HG02943 (cell line): ENCODE results near the gene ZNF506.
"Not testable (repeated sequence)": the region's sequence is repeated elsewhere in the genome, so short reads cannot be mapped to it uniquely, and the experiment has no call there.

Experiments
- ATAC-seq: cut with Tn5 transposase; IDR thresholded peaks from one replicate; pipeline ENCODE4 v1.9.1; 2021; ENCODE audit warnings: mild to moderate bottlenecking, low read depth, moderate library complexity; ENCODE audit not compliant: unreplicated experiment

ZNF506 gene

DNA sequence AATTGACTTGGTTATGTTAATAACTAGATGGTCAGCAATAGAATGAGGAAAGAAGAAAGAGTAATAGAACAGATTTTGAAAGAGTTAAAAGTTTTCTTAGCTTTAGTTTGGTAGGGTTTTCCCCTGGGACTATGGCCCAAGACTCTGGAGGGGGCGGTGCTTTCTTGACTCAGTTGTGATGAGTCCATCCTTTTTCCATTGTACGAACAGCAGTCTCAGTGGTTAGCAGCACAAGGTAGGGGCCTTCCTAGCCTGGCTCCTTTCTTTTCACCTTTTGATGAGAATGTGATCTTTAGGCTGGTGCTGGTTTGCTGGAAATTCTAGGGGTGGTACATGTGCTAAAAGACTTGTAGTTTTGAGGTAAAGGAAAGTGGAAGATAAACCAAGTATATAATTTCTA, 38.8 kb downstream of the ZNF506 start:
- ATAC-seq: no peak

DNA sequence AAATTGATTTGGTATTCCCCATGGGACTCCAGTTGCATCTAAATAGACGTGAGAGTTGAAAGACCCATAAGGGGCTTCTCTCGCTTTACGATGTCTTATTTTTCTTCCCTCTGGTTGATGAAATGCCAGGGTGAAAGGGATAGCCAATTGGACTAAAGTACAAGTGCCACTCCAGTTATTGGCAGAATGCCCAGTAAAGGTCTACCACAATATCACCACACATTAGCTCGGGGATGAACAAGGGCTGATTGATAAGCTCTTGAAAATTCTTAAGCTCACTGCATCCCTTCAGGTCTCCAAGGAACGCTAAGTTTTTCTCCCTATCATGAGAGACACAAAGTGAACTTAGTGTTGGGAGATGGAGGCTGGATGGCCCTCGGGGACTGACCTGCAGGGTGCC, 39.8 kb downstream of the ZNF506 start:
- ATAC-seq: not testable (repeated sequence)

DNA sequence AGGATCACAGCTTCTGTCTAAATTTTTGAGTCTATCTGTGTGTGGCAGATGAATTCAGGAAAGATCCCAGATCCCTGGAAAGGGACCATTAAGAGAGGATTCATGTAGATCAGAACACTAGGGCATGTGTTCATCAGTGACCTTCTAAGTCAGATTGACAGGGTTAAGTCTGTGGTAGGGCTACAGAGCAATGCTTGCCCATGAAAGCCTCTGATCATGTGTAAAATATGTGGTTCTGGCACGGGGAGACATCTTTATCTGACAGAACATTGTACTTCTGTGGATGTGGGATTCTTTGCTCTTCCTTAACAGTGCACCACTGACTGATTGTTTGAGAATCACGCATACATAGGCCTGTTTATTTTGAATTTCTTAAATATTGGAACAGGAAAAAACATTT, 42.9 kb downstream of the ZNF506 start:
- ATAC-seq: no peak

DNA sequence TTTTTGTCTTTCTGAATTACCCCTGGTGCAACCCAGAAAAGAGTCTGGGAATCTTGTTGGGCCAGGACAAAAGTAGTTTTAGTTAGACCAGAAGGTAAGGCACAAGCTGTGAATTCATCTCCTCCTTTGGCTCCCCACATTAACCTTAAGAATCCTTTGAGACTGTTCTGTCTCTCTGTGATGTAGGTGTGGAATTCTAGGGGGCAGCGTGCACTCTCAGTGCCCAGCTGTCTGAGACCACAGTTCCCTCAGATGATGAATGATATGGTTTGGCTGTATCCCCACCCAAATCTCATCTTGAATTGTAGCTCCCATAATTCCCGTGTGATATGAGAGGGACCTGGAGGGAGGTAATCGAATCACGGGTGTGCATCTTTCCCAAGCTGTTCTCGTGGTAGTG, 43.9 kb downstream of the ZNF506 start:
- no peak for ATAC-seq

DNA sequence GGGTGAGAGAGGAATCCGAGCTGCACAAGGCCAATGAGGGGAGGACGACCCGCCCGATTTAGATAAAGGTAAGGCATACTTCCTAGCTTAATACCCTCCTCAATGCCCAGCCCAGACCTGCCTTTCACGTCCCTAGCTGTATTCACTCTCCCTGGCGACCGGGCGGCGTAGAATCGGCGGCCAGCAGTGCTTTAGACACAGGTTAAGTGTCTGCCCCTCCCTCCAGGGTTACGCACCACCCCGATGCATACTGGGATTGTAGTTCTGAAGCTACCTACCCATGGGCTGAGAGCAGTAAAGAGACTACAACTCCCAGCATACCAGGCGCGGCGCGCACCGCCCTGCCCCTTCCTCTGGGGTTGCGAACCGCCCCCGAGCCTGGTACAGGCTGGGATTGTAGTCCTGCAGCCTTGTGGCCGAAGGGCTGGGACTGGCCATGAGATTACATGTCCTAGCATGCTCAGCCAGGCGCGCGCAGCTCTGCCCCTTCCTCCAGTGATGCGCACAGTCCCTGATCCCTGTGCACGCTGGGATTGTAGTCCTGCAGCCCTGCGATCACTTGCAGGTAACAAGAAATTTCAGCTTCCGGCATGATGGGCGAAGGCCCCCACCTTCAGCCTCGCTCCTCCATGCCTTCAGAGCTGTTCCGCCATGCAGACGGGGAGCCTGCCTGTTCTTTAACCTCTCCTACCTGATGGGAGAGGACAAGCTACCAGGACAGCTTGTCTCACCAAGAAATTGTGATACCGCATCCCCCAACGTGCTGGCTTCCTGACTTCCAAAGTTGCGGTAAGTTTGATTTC, 45.1 kb downstream of the ZNF506 start:
- ATAC-seq: peak; percentile 97

DNA sequence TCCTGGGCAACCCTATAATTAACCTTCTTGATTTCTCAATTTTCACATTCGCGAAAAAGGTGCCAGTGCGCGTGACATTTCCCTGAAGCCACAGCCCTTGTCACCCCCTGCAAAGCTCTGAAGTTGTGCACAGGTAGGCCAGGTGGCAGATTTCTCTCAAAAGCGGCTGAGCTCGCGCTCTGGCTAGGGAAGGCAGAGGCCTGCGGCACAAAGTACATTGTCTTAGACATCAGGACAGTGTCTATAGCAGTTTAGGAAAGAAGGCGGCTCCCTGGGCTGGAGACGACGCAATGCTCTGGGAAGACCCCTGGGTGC, 45.7 kb downstream of the ZNF506 start:
- no peak for ATAC-seq

- ATAC-seq: no peak
Measured at GRCh38 chr19:19774354-19775033, 47.1 kb downstream of the ZNF506 start.

DNA sequence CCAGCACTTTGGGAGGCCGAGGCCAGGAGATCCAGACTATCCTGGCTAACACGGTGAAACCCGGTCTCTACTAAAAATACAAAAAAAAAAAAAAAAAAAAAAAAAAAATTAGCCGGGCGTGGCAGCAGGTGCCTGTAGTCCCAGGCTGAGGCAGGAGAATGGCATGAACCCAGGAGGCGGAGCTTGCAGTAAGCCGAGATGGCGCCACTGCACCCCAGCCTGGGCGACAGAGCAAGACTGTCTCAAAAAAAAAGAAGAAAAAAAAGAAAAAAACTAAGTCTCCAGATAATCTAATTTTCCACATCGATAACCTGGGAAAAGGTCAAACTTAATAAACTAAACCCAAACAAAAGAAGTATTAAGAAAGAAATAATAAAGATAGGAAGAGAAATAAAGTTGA, 49.6 kb downstream of the ZNF506 start:
- not testable (repeated sequence) for ATAC-seq

GRCh38 chr19:19769971-19770370, 51.6 kb downstream of the ZNF506 start:
- ATAC-seq: not testable (repeated sequence)

DNA sequence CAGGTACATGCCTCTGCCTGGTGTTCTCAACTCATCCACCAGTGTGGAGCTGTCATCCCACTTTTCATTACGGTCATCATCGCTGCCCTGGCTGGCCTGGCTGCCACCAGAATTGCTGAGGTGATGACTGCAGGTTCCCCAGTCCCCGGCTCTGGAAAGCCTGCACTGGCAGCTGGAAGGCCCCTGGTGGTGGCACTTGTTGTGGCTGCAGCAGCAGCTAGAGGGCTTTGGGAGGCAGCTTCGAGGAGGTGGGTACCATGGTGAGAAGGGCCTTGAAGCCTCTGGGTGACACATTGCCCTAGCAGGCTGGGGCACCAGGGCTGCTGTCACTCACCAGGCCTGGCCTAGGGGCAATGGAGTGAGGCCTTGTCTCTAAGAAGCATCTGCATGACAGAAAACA, 63.4 kb downstream of the ZNF506 start:
- ATAC-seq: no peak

- ATAC-seq: no peak
Measured at GRCh38 chr19:19752760-19753403, 68.7 kb downstream of the ZNF506 start.

GRCh38 chr19:19751846-19752245, 69.7 kb downstream of the ZNF506 start:
- no peak for ATAC-seq

GRCh38 chr19:19750842-19751790, 70.4 kb downstream of the ZNF506 start:
- no peak for ATAC-seq

DNA sequence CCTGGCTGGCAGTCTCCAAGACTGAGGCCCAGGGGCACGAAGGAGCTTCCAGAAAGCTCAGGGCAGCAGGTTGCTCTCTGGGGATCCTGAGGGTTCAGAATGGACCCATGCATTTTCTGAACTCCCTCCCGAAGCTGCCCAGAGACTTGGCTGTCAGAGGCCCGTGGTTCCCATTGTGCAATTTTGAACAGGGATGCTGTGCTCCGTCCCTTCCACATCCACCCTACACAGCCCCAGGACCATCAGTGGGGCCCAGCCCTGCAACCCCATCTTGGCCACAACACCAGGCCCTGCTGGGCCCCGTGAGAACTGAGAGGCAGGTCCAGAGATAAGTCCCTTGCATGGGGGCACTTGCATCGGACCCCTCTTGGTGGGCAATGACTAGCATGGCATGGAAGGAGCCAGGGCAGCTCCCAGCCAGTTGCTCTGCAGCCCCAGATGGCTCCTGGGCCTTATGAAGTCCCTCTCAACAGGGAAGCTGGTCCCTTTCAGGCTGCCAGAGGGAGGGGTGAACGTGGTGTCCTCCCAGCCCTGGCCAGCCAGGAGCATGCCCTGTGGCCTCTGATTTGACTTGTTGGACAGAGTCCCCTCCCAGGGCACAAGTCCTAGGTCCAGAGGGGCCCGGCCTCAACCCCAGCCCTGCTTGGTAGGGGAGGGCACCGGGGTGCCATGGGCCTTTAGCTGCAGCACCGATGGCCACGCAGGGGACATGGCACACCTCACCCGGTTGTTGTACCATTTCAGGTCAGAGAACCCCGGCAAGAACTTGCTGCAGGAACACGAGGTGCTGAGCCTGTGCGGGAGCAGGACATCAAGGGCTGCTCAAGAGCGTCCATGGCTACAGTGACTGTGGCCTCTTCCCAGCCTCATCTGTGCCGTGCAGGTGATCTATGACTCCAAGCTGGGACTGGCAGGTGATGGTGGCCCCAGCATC, 71.4 kb downstream of the ZNF506 start:
- ATAC-seq: no peak

- ATAC-seq: no peak
Measured at GRCh38 chr19:19749117-19749907, 72.2 kb downstream of the ZNF506 start.

GRCh38 chr19:19748249-19748938, 73.2 kb downstream of the ZNF506 start:
- no peak for ATAC-seq

DNA sequence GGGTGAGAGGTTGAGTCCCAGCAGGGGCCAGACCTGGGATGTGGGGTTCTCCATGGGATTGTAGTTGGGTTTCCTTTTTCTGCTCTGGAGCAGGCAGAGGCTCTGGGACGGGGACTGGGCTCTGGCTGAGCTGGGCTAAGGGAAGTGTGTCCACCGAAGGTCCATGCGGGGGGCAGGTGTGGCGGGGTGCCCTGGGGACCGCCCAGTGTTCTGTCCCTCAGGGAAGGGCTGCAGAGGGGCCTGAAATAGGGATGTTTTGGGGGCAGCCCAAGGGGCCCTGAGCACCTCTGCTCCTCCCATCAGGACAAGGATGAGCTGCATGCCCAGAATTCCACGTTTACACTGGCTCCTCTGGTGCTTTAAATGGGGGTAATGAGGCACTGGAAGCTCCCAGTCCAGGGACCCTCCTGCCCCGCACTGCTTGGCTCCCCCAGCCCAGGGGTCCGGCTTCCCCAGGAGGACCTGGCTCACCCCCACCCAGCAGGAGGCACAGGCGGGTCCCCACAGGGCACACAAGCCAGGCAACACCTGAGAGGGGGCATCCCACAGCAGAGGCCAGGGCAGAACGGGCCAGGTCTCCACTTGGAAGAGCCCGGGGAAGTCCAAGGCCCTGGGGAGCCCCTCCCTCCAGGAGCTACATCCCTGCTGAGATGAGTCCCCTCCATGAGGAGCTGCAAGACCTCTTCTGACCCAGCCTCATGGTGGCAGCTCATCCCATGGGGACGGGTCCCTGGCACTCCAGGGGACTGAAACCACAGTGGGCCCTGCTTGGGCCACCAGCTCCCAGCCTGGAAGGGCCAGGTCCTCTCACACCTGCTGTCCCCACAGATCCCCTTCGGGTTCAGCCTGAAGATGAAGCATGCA, 74.0 kb downstream of the ZNF506 start:
- ATAC-seq: no peak
